Activated naive CD8-positive, alpha-beta T cell treated with anti-CD3 and anti-CD28 coated beads for 36 hours (primary cell): ENCODE results near the gene ACSBG1. TPM values are rescaled to one million over a fixed set of nuclear protein-coding genes. Genes with fewer than 3 reads are reported as not detected.
A peak's percentile ranks its signal among the peaks of the same experiment; 100 is the strongest.

ENCODE experiments used
- DNase-seq: peaks from one replicate; pipeline ENCODE4 v3.0.0; 2021
- H3K27ac Mint-ChIP-seq: one replicate; pipeline ENCODE4 v1.8.0; 2022; ENCODE audit warnings: mild to moderate bottlenecking, moderate library complexity, mixed read lengths
- H3K27me3 Mint-ChIP-seq: one replicate; pipeline ENCODE4 v1.8.0; 2022; ENCODE audit warnings: mild to moderate bottlenecking, mixed read lengths
- H3K36me3 Mint-ChIP-seq: one replicate; pipeline ENCODE4 v1.8.0; 2021; ENCODE audit warnings: mild to moderate bottlenecking, mixed read lengths
- H3K4me1 Mint-ChIP-seq: one replicate; pipeline ENCODE4 v1.8.0; 2021; ENCODE audit warnings: mixed read lengths
- H3K4me3 Mint-ChIP-seq: one replicate; pipeline ENCODE4 v1.8.0; 2022; ENCODE audit warnings: mild to moderate bottlenecking, moderate library complexity, mixed read lengths
- H3K9me3 Mint-ChIP-seq: one replicate; pipeline ENCODE4 v1.8.0; 2022; ENCODE audit warnings: mixed read lengths
- total RNA-seq, 2 experiments: library from RNA; stranded (reverse); gene quantifications; one replicate each; pipeline ENCODE4 v1.2.3, GENCODE V29; 2021

The ACSBG1 gene
- total RNA-seq, 2 experiments from 2014 or later: 0.24 TPM; not detected in 1

DNA sequence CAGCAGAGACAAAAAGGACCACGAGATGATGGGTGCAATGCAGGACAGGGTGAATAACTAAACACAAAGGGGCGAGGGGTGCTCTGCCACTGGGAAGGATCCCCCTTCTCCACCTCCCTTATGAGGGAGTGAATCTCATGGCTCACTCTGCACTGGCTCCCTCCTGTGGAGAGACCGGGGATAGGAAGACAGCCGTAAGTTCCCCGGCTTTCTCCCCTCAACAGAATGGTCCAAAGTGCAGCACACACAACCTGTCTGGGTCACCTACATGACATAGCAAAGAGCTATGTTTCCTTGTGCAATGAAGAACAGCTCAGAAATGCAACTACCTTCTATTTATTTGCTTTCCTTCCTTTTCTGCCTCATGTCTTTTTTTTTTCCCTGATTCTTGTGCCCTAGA lies 7.8 kb upstream of the ACSBG1 start:
- DNase-seq: no peak
- Mint-ChIP-seq H3K9me3 (no peaks in the 10 kb centered on the region), H3K36me3 (no peaks in the 10 kb centered on the region), H3K27ac (no peak overlapping the region), H3K4me1 (peaks cover 2% of the 10 kb centered on the region), H3K27me3 (no peaks in the 10 kb centered on the region), H3K4me3 (no peak overlapping the region)

DNA sequence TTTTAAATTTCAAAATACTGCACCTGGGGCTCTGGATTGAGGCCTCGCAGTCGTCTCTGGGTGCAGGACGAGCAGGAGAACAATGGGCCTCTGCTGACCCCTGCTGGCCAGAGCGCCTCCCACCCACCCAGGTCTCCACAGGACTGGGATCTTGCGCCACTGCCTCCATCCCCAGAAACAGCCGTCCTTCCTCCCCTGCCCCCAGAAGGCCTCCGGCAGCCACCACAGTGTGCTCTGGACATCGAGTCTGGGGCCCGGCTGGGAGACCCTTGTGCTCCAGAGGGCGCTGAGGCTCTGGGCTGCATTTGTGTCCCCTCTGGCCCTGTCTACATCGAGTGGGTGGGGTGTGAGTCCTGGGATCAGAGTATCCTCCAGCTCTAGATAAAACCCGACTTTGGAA lies 6.7 kb upstream of the ACSBG1 start:
- H3K9me3 Mint-ChIP-seq: no peaks in the 10 kb centered on the region
- H3K4me1 Mint-ChIP-seq: peaks cover 2% of the 10 kb centered on the region
- DNase-seq: peak; percentile 79
- no peaks in the 10 kb centered on the region for H3K36me3 Mint-ChIP-seq
- H3K27me3 Mint-ChIP-seq: no peaks in the 10 kb centered on the region
- H3K27ac Mint-ChIP-seq: no peak overlapping the region
- H3K4me3 Mint-ChIP-seq: no peak overlapping the region

- H3K9me3 Mint-ChIP-seq: no peaks in the 10 kb centered on the region
- no peaks in the 10 kb centered on the region for H3K36me3 Mint-ChIP-seq
- H3K4me3 Mint-ChIP-seq: no peak overlapping the region
- peaks cover 3% of the 10 kb centered on the region for H3K4me1 Mint-ChIP-seq
- DNase-seq: no peak
- H3K27ac Mint-ChIP-seq: no peak overlapping the region
- H3K27me3 Mint-ChIP-seq: no peaks in the 10 kb centered on the region
These were observed 5.4 kb upstream of the ACSBG1 start for GRCh38 chr15:78239811-78240210.

- Mint-ChIP-seq H3K4me3 (no peak overlapping the region), H3K36me3 (no peaks in the 10 kb centered on the region), H3K27ac (no peak overlapping the region), H3K9me3 (no peaks in the 10 kb centered on the region), H3K4me1 (peaks cover 6% of the 10 kb centered on the region), H3K27me3 (no peaks in the 10 kb centered on the region)
- DNase-seq: no peak
These were observed 2.8 kb upstream of the ACSBG1 start for GRCh38 chr15:78237146-78237545.

DNA sequence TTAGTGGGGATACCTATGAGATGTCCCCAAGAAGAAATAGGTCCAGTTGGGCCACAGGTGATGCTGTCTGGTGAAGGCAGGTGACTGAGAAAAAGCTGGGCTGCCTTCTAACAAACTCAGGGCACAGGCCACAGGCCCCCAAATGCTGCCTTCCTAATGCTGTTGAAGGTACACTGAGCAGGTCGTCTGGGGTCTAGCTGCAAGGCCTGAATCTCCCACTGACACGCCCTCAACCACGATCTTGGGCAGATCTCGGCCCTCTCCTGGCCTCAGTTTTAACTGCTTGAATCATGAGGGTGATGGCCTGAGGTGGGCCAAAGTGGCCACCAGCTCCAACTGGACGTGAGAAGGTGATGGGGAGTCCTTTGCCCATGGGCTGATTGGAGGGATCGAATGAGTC lies 2.1 kb upstream of the ACSBG1 start:
- H3K9me3 Mint-ChIP-seq: no peaks in the 10 kb centered on the region
- DNase-seq: no peak
- H3K4me1 Mint-ChIP-seq: peaks cover 6% of the 10 kb centered on the region
- H3K36me3 Mint-ChIP-seq: no peaks in the 10 kb centered on the region
- no peak overlapping the region for H3K4me3 Mint-ChIP-seq
- H3K27ac Mint-ChIP-seq: no peak overlapping the region
- no peaks in the 10 kb centered on the region for H3K27me3 Mint-ChIP-seq

- peaks cover 4% of the 10 kb centered on the region for H3K4me1 Mint-ChIP-seq
- no peak overlapping the region for H3K27ac Mint-ChIP-seq
These were observed 869 bp downstream of the ACSBG1 start for GRCh38 chr15:78233496-78233895.

DNA sequence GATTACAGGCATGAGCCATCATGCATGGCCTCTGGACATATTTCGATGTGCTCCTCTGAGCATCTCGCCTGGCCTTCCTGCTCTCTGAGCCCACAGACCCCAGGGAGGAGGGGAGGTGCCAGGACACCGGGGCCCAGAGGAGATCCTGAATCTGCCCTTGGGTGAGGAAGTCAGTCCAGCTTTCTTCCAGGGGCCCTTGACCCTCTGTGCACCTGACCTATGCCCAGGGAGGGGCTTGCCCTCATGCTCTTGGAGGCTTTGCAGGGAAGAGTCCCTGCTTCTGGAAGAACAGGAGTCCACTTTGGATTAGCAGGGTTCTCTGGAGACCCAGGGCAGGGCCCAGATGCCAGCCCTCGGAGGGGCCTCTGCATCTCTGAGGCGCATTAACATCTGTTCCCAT lies 1.4 kb downstream of the ACSBG1 start:
- DNase-seq: no peak
- Mint-ChIP-seq H3K4me1 (peaks cover 4% of the 10 kb centered on the region), H3K36me3 (no peaks in the 10 kb centered on the region), H3K27me3 (no peaks in the 10 kb centered on the region), H3K27ac (no peak overlapping the region), H3K4me3 (no peak overlapping the region), H3K9me3 (no peaks in the 10 kb centered on the region)

More at GRCh38 chr15:78233496-78233895, 869 bp downstream of the ACSBG1 start:
- no peak overlapping the region for H3K4me3 Mint-ChIP-seq
- no peaks in the 10 kb centered on the region for H3K9me3 Mint-ChIP-seq
- H3K36me3 Mint-ChIP-seq: no peaks in the 10 kb centered on the region
- no peak for DNase-seq
- no peaks in the 10 kb centered on the region for H3K27me3 Mint-ChIP-seq

DNA sequence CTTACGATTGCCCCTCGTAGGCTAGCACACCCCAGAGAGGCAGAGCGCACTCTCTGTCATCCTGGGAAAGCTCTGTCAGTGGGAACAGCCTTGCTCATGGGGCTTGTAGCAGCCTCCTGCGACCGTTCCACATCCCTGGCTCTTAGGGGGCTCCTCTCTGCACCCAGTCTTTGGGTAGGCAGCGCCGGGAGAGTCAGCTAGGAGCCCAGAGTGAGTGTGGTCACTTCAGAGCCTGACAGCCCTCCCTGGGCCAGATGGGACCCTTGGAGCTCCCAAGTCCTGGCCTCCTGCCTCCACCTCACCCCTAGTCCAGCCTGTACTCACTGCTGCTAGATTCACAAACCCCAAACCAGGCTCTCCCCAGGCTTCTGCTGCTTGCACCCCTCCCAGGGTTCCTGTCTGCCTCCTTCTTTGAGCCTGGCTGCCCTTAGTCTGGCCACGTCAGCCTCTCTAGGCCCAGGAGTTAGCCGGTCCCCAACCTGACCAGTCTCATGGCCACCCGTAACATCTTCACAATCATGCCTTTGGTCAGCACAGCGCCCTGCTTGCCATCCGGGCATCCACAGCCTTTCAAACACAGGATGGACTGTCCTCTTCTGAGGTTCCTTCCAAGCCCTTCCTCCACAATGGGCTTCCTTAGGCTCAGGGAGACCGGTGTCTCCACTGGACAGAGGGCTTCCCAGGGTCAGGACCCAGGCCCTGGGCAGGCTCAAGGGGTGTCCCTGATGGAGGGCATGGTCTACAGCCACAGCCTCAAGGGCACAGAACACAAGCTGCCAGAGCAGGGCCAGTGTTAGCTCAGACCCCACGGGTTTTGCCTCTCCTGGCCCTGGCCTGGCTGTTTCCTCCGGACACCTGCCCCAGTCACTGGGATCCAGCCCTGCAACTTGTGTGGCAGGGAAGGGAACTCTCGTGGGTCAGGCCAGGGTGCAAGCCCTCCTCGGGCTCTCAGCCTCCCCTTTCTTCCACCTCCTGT lies 4.6 kb downstream of the ACSBG1 start:
- H3K9me3 Mint-ChIP-seq: no peaks in the 10 kb centered on the region
- no peak for DNase-seq
- H3K36me3 Mint-ChIP-seq: no peaks in the 10 kb centered on the region
- H3K4me3 Mint-ChIP-seq: no peak overlapping the region
- H3K27me3 Mint-ChIP-seq: no peaks in the 10 kb centered on the region
- H3K4me1 Mint-ChIP-seq: peaks cover 2% of the 10 kb centered on the region
- H3K27ac Mint-ChIP-seq: no peak overlapping the region

DNA sequence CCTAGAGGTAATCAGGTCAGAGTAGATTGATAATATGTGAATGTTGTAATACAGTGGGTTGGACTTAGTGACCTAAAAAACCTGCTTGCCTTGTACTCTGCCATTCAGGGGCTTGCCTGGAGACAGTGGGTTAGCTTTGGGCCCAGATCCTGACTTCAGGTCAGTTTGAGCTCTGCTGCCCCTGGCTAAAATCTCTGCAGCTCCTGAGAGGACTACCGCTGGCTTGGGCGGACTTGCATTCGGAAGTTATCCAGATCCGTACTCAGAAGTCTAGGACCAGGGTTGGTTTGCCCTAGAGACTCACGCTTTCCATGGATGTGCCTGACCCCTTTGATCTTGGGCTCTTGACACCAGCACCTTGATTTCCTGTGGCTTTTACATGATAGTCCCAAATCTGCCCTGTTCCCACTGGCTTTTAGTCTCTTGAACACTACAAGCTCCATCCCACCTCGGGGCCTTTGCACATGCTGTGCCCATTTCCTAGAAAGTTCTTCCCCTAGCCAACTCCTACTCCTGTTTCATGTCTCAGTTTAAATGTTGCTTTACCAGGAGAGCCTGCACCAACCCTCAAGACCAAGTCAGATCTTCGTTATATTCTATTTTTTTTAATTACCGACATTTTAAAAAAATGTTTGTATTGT lies 5.9 kb downstream of the ACSBG1 start:
- H3K4me1 Mint-ChIP-seq: no peaks in the 10 kb centered on the region
- no peak for DNase-seq
- no peaks in the 10 kb centered on the region for H3K9me3 Mint-ChIP-seq
- H3K27me3 Mint-ChIP-seq: no peaks in the 10 kb centered on the region
- H3K36me3 Mint-ChIP-seq: no peaks in the 10 kb centered on the region
- H3K27ac Mint-ChIP-seq: no peak overlapping the region
- no peak overlapping the region for H3K4me3 Mint-ChIP-seq

DNA sequence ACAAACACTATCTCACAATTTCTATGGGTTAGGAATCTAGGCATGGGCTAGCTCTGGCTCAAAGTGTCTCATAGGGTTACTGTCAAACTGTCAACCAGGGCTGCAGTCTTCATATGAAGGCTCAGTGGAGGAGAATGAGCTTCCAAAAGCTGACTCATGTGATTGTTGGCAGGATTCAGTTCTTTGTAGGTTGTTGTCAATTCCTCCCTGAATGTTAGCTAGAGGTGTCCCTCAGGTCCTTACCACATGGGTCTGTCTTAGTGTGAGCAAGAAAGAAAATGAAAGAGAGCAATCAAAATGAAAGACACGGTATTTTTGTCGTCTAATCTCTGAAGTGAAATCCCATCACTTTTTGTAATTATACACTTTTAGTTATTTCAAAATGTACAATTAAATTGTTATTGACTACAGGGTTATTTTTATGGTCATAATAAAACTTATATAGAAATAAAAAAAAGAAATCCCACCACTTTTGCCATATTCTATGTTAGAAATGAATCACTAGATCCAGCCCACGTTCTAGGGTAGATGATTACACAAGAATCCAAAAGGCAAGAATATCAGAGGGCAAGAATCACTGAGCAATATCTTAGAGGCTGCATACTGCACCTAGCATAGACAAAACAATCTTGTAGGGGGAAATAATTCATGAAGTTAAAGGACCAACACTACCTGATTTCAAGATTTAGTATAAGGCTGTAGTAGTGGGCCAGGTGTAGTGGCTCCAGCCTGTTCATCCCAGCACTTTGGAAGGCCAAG lies 8.4 kb downstream of the ACSBG1 start:
- no peak for DNase-seq
- Mint-ChIP-seq H3K4me1 (no peaks in the 10 kb centered on the region), H3K9me3 (no peaks in the 10 kb centered on the region), H3K36me3 (no peaks in the 10 kb centered on the region), H3K27ac (no peak overlapping the region), H3K4me3 (no peak overlapping the region), H3K27me3 (no peaks in the 10 kb centered on the region)

GRCh38 chr15:78224023-78224411 lies 10.3 kb downstream of the ACSBG1 start:
- Mint-ChIP-seq H3K4me1 (no peaks in the 10 kb centered on the region), H3K36me3 (no peaks in the 10 kb centered on the region), H3K27ac (no peak overlapping the region), H3K9me3 (no peaks in the 10 kb centered on the region), H3K4me3 (no peak overlapping the region), H3K27me3 (no peaks in the 10 kb centered on the region)
- no peak for DNase-seq

- Mint-ChIP-seq H3K9me3 (no peaks in the 10 kb centered on the region), H3K4me3 (no peak overlapping the region), H3K27ac (no peak overlapping the region), H3K27me3 (no peaks in the 10 kb centered on the region), H3K36me3 (no peaks in the 10 kb centered on the region), H3K4me1 (no peaks in the 10 kb centered on the region)
- DNase-seq: no peak
These were observed 10.9 kb downstream of the ACSBG1 start for GRCh38 chr15:78223396-78224022.

- Mint-ChIP-seq H3K9me3 (no peaks in the 10 kb centered on the region), H3K27me3 (no peaks in the 10 kb centered on the region), H3K36me3 (no peaks in the 10 kb centered on the region), H3K27ac (no peak overlapping the region), H3K4me3 (no peak overlapping the region), H3K4me1 (no peaks in the 10 kb centered on the region)
- DNase-seq: no peak
These were observed 11.5 kb downstream of the ACSBG1 start for GRCh38 chr15:78222745-78223395.

- H3K9me3 Mint-ChIP-seq: no peaks in the 10 kb centered on the region
- no peaks in the 10 kb centered on the region for H3K4me1 Mint-ChIP-seq
- no peaks in the 10 kb centered on the region for H3K27me3 Mint-ChIP-seq
- no peak overlapping the region for H3K4me3 Mint-ChIP-seq
- no peak for DNase-seq
- H3K36me3 Mint-ChIP-seq: no peaks in the 10 kb centered on the region
- H3K27ac Mint-ChIP-seq: no peak overlapping the region
These were observed 13.7 kb downstream of the ACSBG1 start for GRCh38 chr15:78220713-78221112.
